ENCODE data around the gene LRCH3. TPM values are rescaled to one million over a fixed set of nuclear protein-coding genes. Genes with fewer than 3 reads are reported as not detected.

Gene LRCH3
- total RNA-seq, 2 experiments from 2014 or later: 43.6 to 77.5 TPM

- ATAC-seq: peak; percentile 49
- H3K27ac Mint-ChIP-seq: peak overlapping the region; percentile 51
- CTCF ChIA-PET: no interaction called here
- no peaks in the 10 kb centered on the region for H3K27me3 Mint-ChIP-seq
- intact Hi-C loops (cut with DNase I, micrococcal nuclease): no loop called here
- H3K9me3 Mint-ChIP-seq (ENCODE audit: low read depth): no peaks in the 10 kb centered on the region
- H3K4me3 Mint-ChIP-seq: no peak overlapping the region
- H3K36me3 Mint-ChIP-seq (ENCODE audit: low read depth): peaks cover 6% of the 10 kb centered on the region
- POLR2A ChIA-PET: interaction anchor here (0.7 kb wide), 1 partner anchor 180 kb away, joined by 3 read pairs; no protein-coding TSS in a partner anchor
- H3K4me1 Mint-ChIP-seq: peaks cover 31% of the 10 kb centered on the region
- DNase-seq: no peak
These were observed 17.0 kb downstream of the LRCH3 start for GRCh38 chr3:197807969-197808587.

- H3K27me3 Mint-ChIP-seq: no peaks in the 10 kb centered on the region
- H3K27ac Mint-ChIP-seq: peak overlapping the region; percentile 10
- peaks cover 30% of the 10 kb centered on the region for H3K4me1 Mint-ChIP-seq
- H3K36me3 Mint-ChIP-seq (ENCODE audit: low read depth): peaks cover 5% of the 10 kb centered on the region
- POLR2A ChIA-PET: interaction anchor here (0.6 kb wide), 1 partner anchor 51 kb away, joined by 4 read pairs; no protein-coding TSS in a partner anchor
- no peaks in the 10 kb centered on the region for H3K9me3 Mint-ChIP-seq (ENCODE audit: low read depth)
- intact Hi-C loops (cut with DNase I, micrococcal nuclease): no loop called here
- DNase-seq (no peak), ATAC-seq (no peak)
- H3K4me3 Mint-ChIP-seq: no peak overlapping the region
- CTCF ChIA-PET: interaction anchor here (1.3 kb wide), 1 partner anchor 11 kb away, joined by 3 read pairs; no protein-coding TSS in a partner anchor
These were observed 18.4 kb downstream of the LRCH3 start for GRCh38 chr3:197809356-197810020.

- ChIA-PET CTCF (no interaction called here), POLR2A (no interaction called here)
- Mint-ChIP-seq H3K4me3 (no peak overlapping the region), H3K9me3 (ENCODE audit: low read depth) (no peaks in the 10 kb centered on the region), H3K36me3 (ENCODE audit: low read depth) (peaks cover 5% of the 10 kb centered on the region), H3K27ac (no peak overlapping the region), H3K27me3 (no peaks in the 10 kb centered on the region), H3K4me1 (peaks cover 33% of the 10 kb centered on the region)
- DNase-seq (no peak), ATAC-seq (no peak)
- intact Hi-C loops (cut with DNase I, micrococcal nuclease): no loop called here
These were observed 19.8 kb downstream of the LRCH3 start for GRCh38 chr3:197810901-197811300.

GRCh38 chr3:197811343-197811742, 20.3 kb downstream of the LRCH3 start:
- ChIA-PET CTCF (no interaction called here), POLR2A (no interaction called here)
- DNase-seq (no peak), ATAC-seq (no peak)
- Mint-ChIP-seq H3K27me3 (no peaks in the 10 kb centered on the region), H3K4me3 (no peak overlapping the region), H3K27ac (no peak overlapping the region), H3K36me3 (ENCODE audit: low read depth) (peaks cover 2% of the 10 kb centered on the region), H3K9me3 (ENCODE audit: low read depth) (no peaks in the 10 kb centered on the region), H3K4me1 (peaks cover 33% of the 10 kb centered on the region)
- intact Hi-C loops (cut with DNase I, micrococcal nuclease): no loop called here

- DNase-seq (no peak), ATAC-seq (no peak)
- ChIA-PET CTCF (interaction anchor here (1.3 kb wide), 1 partner anchor 12 kb away, joined by 4 read pairs; no protein-coding TSS in a partner anchor), POLR2A (no interaction called here)
- Mint-ChIP-seq H3K4me1 (peaks cover 14% of the 10 kb centered on the region), H3K9me3 (ENCODE audit: low read depth) (no peaks in the 10 kb centered on the region), H3K4me3 (no peak overlapping the region), H3K36me3 (ENCODE audit: low read depth) (no peaks in the 10 kb centered on the region), H3K27ac (no peak overlapping the region), H3K27me3 (no peaks in the 10 kb centered on the region)
- intact Hi-C loops (cut with DNase I, micrococcal nuclease): no loop called here
These were observed 23.3 kb downstream of the LRCH3 start for GRCh38 chr3:197814372-197814771.

- no peaks in the 10 kb centered on the region for H3K27me3 Mint-ChIP-seq
- no peak overlapping the region for H3K27ac Mint-ChIP-seq
- ChIA-PET CTCF (interaction anchor here (0.7 to 0.8 kb wide), 2 partner anchors 11 to 68 kb away, joined by 3 read pairs; no protein-coding TSS in a partner anchor), POLR2A (no interaction called here)
- H3K4me3 Mint-ChIP-seq: no peak overlapping the region
- H3K36me3 Mint-ChIP-seq (ENCODE audit: low read depth): peaks cover 14% of the 10 kb centered on the region
- DNase-seq (no peak), ATAC-seq (no peak)
- no peaks in the 10 kb centered on the region for H3K9me3 Mint-ChIP-seq (ENCODE audit: low read depth)
- intact Hi-C loops (cut with DNase I, micrococcal nuclease): no loop called here
- no peaks in the 10 kb centered on the region for H3K4me1 Mint-ChIP-seq
These were observed 29.7 kb downstream of the LRCH3 start for GRCh38 chr3:197820550-197821335.

- Mint-ChIP-seq H3K27me3 (no peaks in the 10 kb centered on the region), H3K4me3 (no peak overlapping the region), H3K4me1 (peaks cover 3% of the 10 kb centered on the region), H3K36me3 (ENCODE audit: low read depth) (peaks cover 31% of the 10 kb centered on the region), H3K27ac (no peak overlapping the region), H3K9me3 (ENCODE audit: low read depth) (no peaks in the 10 kb centered on the region)
- CTCF ChIA-PET: interaction anchor here (0.6 kb wide), 1 partner anchor 14 kb away, joined by 3 read pairs; no protein-coding TSS in a partner anchor
- intact Hi-C loops (cut with DNase I, micrococcal nuclease): no loop called here
- no peak for DNase-seq
- no peak for ATAC-seq
- POLR2A ChIA-PET: no interaction called here
These were observed 38.5 kb downstream of the LRCH3 start for GRCh38 chr3:197829397-197830045.

GRCh38 chr3:197830308-197830966, 39.4 kb downstream of the LRCH3 start:
- ChIA-PET POLR2A (no interaction called here), CTCF (interaction anchor here (0.6 kb wide), 1 partner anchor 113 kb away, joined by 3 read pairs; no protein-coding TSS in a partner anchor)
- no peak for ATAC-seq
- Mint-ChIP-seq H3K9me3 (ENCODE audit: low read depth) (no peaks in the 10 kb centered on the region), H3K36me3 (ENCODE audit: low read depth) (peaks cover 34% of the 10 kb centered on the region), H3K4me1 (peaks cover 5% of the 10 kb centered on the region), H3K27me3 (no peaks in the 10 kb centered on the region), H3K27ac (no peak overlapping the region), H3K4me3 (no peak overlapping the region)
- no peak for DNase-seq
- intact Hi-C loops (cut with DNase I, micrococcal nuclease): no loop called here

- H3K4me3 Mint-ChIP-seq: no peak overlapping the region
- no peak for DNase-seq
These were observed 39.9 kb downstream of the LRCH3 start for GRCh38 chr3:197830967-197831313.

GRCh38 chr3:197833930-197834715, 43.1 kb downstream of the LRCH3 start:
- Mint-ChIP-seq H3K4me1 (peaks cover 5% of the 10 kb centered on the region), H3K9me3 (ENCODE audit: low read depth) (no peaks in the 10 kb centered on the region), H3K27ac (no peak overlapping the region), H3K27me3 (no peaks in the 10 kb centered on the region), H3K4me3 (no peak overlapping the region), H3K36me3 (ENCODE audit: low read depth) (peaks cover 38% of the 10 kb centered on the region)
- ATAC-seq (no peak), DNase-seq (no peak)
- ChIA-PET POLR2A (no interaction called here), CTCF (no interaction called here)
- intact Hi-C loops (cut with DNase I, micrococcal nuclease): no loop called here

More at GRCh38 chr3:197830967-197831313, 39.9 kb downstream of the LRCH3 start:
- intact Hi-C loops (cut with DNase I, micrococcal nuclease): no loop called here
- H3K27ac Mint-ChIP-seq: no peak overlapping the region
- H3K9me3 Mint-ChIP-seq (ENCODE audit: low read depth): no peaks in the 10 kb centered on the region
- CTCF ChIA-PET: interaction anchor here (0.6 kb wide), 1 partner anchor 112 kb away, joined by 3 read pairs; no protein-coding TSS in a partner anchor
- peaks cover 5% of the 10 kb centered on the region for H3K4me1 Mint-ChIP-seq
- peaks cover 35% of the 10 kb centered on the region for H3K36me3 Mint-ChIP-seq (ENCODE audit: low read depth)
- ATAC-seq: no peak
- POLR2A ChIA-PET: no interaction called here
- H3K27me3 Mint-ChIP-seq: no peaks in the 10 kb centered on the region
